GM12878 (cell line): Measurements from ENCODE around the gene C18orf54. TPM values are rescaled to one million over a fixed set of nuclear protein-coding genes. Genes with fewer than 3 reads are reported as not detected.

Experiments
- ATAC-seq: fragments of 200-7000 bp; cut with Tn5 transposase; 3 replicates; pipeline ENCODE4 v1.9.1; 2020; ENCODE audit warnings: mild to moderate bottlenecking, moderate library complexity
- BruUV-seq: library from RNA; stranded (reverse); fragments of 400-500 nt; replicated peaks from 2 replicates; lab custom pipeline; 2021; lab: Mats Ljungman, UMichigan
- CTCF ChIA-PET: fragments of 300-600 bp; sonication (Branson Sonifier 250); formaldehyde crosslinking; extraction: SDS; loops from one replicate; lab custom pipeline; 2021; ENCODE audit warnings: inconsistent platforms; lab: Yijun Ruan, JAX
- POLR2A ChIA-PET: fragments of 350-600 bp; formaldehyde crosslinking; extraction: SDS; loops from one replicate; lab custom pipeline; 2021; ENCODE audit warnings: inconsistent platforms; lab: Charles Lee
- RAD21 ChIA-PET: fragments of 300-600 bp; sonication (Branson Sonifier 250); formaldehyde crosslinking; loops from one replicate; lab custom pipeline; 2023; ENCODE audit warnings: antibody characterized with exemption; ENCODE audit not compliant: unreplicated experiment; lab: Charles Lee
- SMC1A ChIA-PET: fragments of 300-600 bp; sonication (Branson Sonifier 250); formaldehyde crosslinking; loops from one replicate; lab custom pipeline; 2023; ENCODE audit not compliant: unreplicated experiment, uncharacterized antibody; lab: Charles Lee
- DNase-seq: peaks from one replicate; pipeline ENCODE4 v3.0.0-alpha.2; 2011; ENCODE audit warnings: low read depth, low spot score
- FAIRE-seq: peaks from 3 replicates; lab custom pipeline; 2011; peaks lifted over from hg19 to GRCh38; lab: Jason Lieb, UNC
- H2AFZ ChIP-seq: 2 replicates; pipeline ENCODE4 v1.6.0; 2011; ENCODE audit warnings: low read depth, low read length, control low read depth; ENCODE audit not compliant: control insufficient read depth
- H3K27ac ChIP-seq: 2 replicates; pipeline ENCODE4 v1.5.1; 2011; ENCODE audit warnings: control low read depth; ENCODE audit not compliant: control insufficient read depth, insufficient read depth
- H3K27me3 ChIP-seq, 2 experiments: replicated peaks in 1 of 2; 2 replicates each; pipeline versions ENCODE4 v1.6.0 to v1.6.1; 2011; ENCODE audit warnings: low read length in 1 of 2; ENCODE audit not compliant: control insufficient read depth in 2 of 2, insufficient read depth in 2 of 2
- H3K36me3 ChIP-seq, 2 experiments: 2 replicates each; pipeline ENCODE4 v1.5.1; 2011; ENCODE audit warnings: low read length in 1 of 2; ENCODE audit not compliant: control insufficient read depth in 2 of 2, insufficient read depth in 2 of 2
- H3K4me1 ChIP-seq: 2 replicates; pipeline ENCODE4 v1.6.1; 2011; ENCODE audit warnings: mild to moderate bottlenecking, low read length, moderate library complexity, mixed read lengths; ENCODE audit not compliant: control insufficient read depth, insufficient read depth
- H3K4me2 ChIP-seq: 2 replicates; pipeline ENCODE4 v1.6.0; 2011; ENCODE audit warnings: control low read depth; ENCODE audit not compliant: control insufficient read depth, insufficient read depth
- H3K4me3 ChIP-seq: fragments of 200-600 bp; sonication (generic); 2 replicates; pipeline ENCODE4 v1.5.1; 2016
- H3K79me2 ChIP-seq: 2 replicates; pipeline ENCODE4 v1.6.0; 2011; ENCODE audit warnings: low read length; ENCODE audit not compliant: control insufficient read depth, insufficient read depth
- H3K9ac ChIP-seq: 2 replicates; pipeline ENCODE4 v1.8.0; 2011; ENCODE audit warnings: low read length, control low read depth, mixed read lengths; ENCODE audit not compliant: control insufficient read depth, insufficient read depth
- H3K9me3 ChIP-seq: replicated peaks from 3 replicates; pipeline ENCODE4 v1.5.1; 2011; ENCODE audit warnings: mild to moderate bottlenecking, low read length; ENCODE audit not compliant: control insufficient read depth, insufficient read depth
- H4K20me1 ChIP-seq: 2 replicates; pipeline ENCODE4 v1.6.0; 2011; ENCODE audit not compliant: control insufficient read depth, insufficient read depth
- IKZF1 ChIP-seq: fragments of 450-650 bp; conservative IDR thresholded peaks from 2 replicates; pipeline ENCODE4 v1.6.1; 2017; ENCODE audit warnings: antibody characterized with exemption, mild to moderate bottlenecking
- NR2C2 ChIP-seq: IDR thresholded peaks from 2 replicates; pipeline ENCODE4 v1.6.1; 2011; ENCODE audit warnings: borderline replicate concordance, low read depth; ENCODE audit not compliant: control insufficient read depth, insufficient read length
- in situ Hi-C: fragments of 300-500 bp; cut with MboI; formaldehyde crosslinking; loops from 9 replicates; pipeline ENCODE4 v1.14.3; 2018; ENCODE audit warnings: mixed read lengths
- intact Hi-C: fragments of 100-400 bp; cut with micrococcal nuclease; formaldehyde crosslinking; loops from one replicate; pipeline ENCODE4 v1.14.2; 2022; ENCODE audit not compliant: unreplicated experiment
- polyA plus RNA-seq, 11 experiments: library from polyadenylated mRNA; depleted of rRNA in 4 of 11; unstranded in 6 of 11; stranded (reverse) in 5 of 11; fragments of >200 nt; fragmentation: Nextera tagmentation in 4 of 11; fragmentation: Illumina TruSeq in 1 of 11; extraction: Ambion mirVana in 4 of 11; extraction: Trizol in 1 of 11; gene quantifications; 1 replicate in 1 of 11; 2 replicates in 10 of 11; pipeline versions ENCODE4 v1.2.1 to v1.2.3, GENCODE V29; 2011 to 2016; ENCODE audit warnings: inconsistent platforms in 2 of 11, missing spikeins in 2 of 11, low read depth in 1 of 11
- total RNA-seq, 4 experiments: library from RNA; depleted of rRNA in 3 of 4; stranded (reverse); fragments of >200 nt in 3 of 4; fragmentation: Illumina TruSeq in 1 of 4; extraction: Trizol in 1 of 4; gene quantifications; 2 replicates each; pipeline versions ENCODE4 v1.2.1 to v1.2.3, GENCODE V29; 2013 to 2021
- TF ChIP-seq, protein P1 (sequence below): fragments of 150-350 bp; IDR thresholded peaks from 2 replicates; pipeline ENCODE4 v1.6.1; 2016; ENCODE audit warnings: low read depth, low read length

Gene C18orf54
- total and polyA plus RNA-seq, 10 of the 15 experiments (the other 5 are each of a cell fraction or from before 2014, with no cell fraction given), result 1.2 to 7.6 (median 2.8) TPM

DNA sequence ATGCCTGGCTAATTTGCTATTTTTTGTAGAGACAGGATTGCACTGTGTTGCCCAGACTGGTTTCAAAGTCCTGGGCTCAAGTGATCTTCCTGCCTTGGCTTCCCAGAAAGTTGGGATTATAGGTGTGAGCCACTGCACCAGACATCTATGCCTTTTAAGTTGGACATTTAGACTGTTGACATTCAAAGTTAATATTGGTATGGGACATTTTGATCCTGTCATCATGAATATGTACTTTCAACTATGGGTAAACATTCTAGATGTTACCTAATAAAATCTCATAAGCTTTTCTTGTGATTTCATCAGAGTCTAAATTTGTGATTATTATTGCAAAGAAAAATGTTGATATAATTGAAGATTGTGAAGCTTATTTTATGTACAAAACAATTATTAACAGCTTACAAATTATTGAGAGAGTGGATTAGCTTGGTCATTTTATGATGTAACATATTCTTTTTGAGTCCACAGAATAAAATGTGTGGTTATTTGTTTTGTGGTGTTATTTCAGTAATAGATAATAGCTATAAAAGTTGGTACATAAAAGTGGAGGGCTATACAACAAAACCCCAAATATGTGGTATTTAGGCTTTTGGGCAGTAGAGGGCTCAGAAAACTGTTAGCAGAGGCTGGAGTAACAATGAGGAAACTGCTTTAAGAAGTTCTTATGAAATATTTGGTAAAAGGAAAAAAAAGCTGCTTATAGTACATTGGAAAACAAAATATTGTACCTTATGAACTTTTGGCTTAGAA, 41.5 kb upstream of the C18orf54 start:
- no peak for DNase-seq
- ChIA-PET RAD21 (interaction anchor here (0.6 kb wide), 1 partner anchor 68 kb away, joined by 3 read pairs; no protein-coding TSS in a partner anchor), POLR2A (no interaction called here), CTCF (interaction anchor here (4.0 kb wide), 1 partner anchor 14 kb away, joined by 15 read pairs; no protein-coding TSS in a partner anchor), SMC1A (interaction anchor here (0.7 to 1.9 kb wide), 3 partner anchors 14 to 46 kb away, joined by 3 to 8 read pairs (median 4); no protein-coding TSS in a partner anchor)
- Histone ChIP-seq H3K36me3 (no peaks in the 10 kb centered on the region), H3K9me3 (no peaks in the 10 kb centered on the region), H3K27me3 (no peaks in the 10 kb centered on the region), H3K4me1 (no peaks in the 10 kb centered on the region), H3K9ac (no peak overlapping the region), H3K79me2 (no peaks in the 10 kb centered on the region), H4K20me1 (no peaks in the 10 kb centered on the region), H3K4me3 (no peak overlapping the region), H2AFZ (no peak overlapping the region), H3K27ac (no peak overlapping the region), H3K4me2 (no peak overlapping the region)
- ATAC-seq, result no peak
- intact Hi-C loops, result no loop called here
- FAIRE-seq, result no peak
- in situ Hi-C loops, result no loop called here
- no TSS peak for BruUV-seq
- TF ChIP-seq, protein P1, sequence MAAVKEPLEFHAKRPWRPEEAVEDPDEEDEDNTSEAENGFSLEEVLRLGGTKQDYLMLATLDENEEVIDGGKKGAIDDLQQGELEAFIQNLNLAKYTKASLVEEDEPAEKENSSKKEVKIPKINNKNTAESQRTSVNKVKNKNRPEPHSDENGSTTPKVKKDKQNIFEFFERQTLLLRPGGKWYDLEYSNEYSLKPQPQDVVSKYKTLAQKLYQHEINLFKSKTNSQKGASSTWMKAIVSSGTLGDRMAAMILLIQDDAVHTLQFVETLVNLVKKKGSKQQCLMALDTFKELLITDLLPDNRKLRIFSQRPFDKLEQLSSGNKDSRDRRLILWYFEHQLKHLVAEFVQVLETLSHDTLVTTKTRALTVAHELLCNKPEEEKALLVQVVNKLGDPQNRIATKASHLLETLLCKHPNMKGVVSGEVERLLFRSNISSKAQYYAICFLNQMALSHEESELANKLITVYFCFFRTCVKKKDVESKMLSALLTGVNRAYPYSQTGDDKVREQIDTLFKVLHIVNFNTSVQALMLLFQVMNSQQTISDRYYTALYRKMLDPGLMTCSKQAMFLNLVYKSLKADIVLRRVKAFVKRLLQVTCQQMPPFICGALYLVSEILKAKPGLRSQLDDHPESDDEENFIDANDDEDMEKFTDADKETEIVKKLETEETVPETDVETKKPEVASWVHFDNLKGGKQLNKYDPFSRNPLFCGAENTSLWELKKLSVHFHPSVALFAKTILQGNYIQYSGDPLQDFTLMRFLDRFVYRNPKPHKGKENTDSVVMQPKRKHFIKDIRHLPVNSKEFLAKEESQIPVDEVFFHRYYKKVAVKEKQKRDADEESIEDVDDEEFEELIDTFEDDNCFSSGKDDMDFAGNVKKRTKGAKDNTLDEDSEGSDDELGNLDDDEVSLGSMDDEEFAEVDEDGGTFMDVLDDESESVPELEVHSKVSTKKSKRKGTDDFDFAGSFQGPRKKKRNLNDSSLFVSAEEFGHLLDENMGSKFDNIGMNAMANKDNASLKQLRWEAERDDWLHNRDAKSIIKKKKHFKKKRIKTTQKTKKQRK, result no peak
- TF ChIP-seq NR2C2, result no peak
- no peak for TF ChIP-seq IKZF1
